Right ventricle myocardium superior (tissue), 1 donor: ENCODE data around the gene TBR1. TPM values are rescaled to one million over a fixed set of nuclear protein-coding genes. Genes with fewer than 3 reads are reported as not detected.

Source experiments
- ATAC-seq: fragments of 200-7000 bp; cut with Tn5 transposase; one replicate; pipeline ENCODE4 v1.9.1; 2020; ENCODE audit warnings: mild to moderate bottlenecking; ENCODE audit not compliant: poor library complexity
- DNase-seq: peaks from one replicate; pipeline ENCODE4 v3.0.0-alpha.2; 2020
- intact Hi-C: fragments of 100-400 bp; cut with DNase I; formaldehyde crosslinking; loops from one replicate; pipeline ENCODE4 v1.11.2; 2022
- long read RNA-seq: library from polyadenylated mRNA; unstranded; transcript quantifications from one replicate; pipeline ENCODE4 v2.0.0, GENCODE V29; 2021
- total RNA-seq: library from RNA; stranded (reverse); fragmentation: NEBNext Ultra II Directional; extraction: Animal tissue kit (Norgen Biotek cat#: 25700); gene quantifications from one replicate; pipeline ENCODE4 v1.2.1, GENCODE V29; 2021
- donor health status: DM: no; HTN: yes; CAD: no; lungs with severe emphysema.

TBR1 gene
- total RNA-seq = not detected
- long read RNA-seq = 0 reads

GRCh38 chr2:161415987-161416707, at the start of gene TBR1:
TSS of gene TBR1 (plus strand) at chr2:161416297. CDS start at chr2:161416411, 114 bp downstream.
- ATAC-seq (no peak), DNase-seq (no peak)
- intact Hi-C loops = no loop called here

DNA sequence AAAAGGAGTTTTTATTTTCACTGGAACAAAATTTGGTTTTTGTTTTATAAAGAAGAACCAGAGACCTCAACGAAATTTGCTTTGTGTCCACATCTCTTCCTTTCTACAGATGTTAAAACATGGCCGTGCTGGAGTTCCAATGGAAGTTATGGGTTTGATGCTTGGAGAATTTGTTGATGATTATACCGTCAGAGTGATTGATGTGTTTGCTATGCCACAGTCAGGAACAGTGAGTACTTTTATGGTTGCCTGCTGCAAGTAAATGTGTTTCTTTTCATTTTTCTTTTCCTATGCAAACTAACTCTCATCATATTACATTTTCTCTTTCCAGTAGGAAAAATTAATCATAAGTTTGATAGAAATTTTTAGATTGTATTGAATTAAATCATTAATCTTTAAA, 48.4 kb upstream of the TBR1 start:
- ATAC-seq (no peak), DNase-seq (no peak)
- intact Hi-C loops = no loop called here

DNA sequence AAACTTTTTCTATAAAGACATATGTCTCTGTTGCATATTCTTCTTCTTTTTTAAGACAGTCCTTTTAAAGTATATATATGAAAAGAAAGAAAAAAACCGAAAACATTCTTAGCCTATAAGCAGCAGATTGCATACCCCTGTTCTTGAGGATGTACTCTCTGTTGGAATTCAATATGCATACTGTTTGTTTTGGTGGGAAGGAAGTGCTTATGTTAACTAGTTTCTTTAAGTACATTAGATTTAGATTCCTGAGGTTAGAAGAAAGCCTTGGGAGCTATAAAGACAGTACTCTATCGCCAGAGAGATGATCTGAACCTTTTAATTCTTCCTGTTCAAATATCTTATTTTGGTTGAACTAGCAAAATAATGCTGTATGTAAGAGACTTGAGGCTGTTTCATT, 46.8 kb upstream of the TBR1 start:
- no peak for ATAC-seq
- intact Hi-C loops = no loop called here
- DNase-seq = no peak

DNA sequence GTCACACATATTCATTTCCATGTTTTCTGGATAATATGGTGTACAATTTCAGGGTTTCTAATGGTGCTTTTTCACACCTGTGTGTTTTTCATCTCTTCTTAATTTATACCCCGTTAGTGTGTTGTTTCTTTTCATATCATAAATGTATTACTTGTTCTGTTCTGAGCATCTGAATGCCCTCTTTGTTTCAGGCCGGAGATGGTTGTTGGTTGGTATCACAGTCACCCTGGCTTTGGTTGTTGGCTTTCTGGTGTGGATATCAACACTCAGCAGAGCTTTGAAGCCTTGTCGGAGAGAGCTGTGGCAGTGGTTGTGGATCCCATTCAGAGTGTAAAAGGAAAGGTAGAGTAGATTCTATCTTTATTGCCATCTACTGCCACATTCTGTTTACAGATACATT, 45.1 kb upstream of the TBR1 start:
- intact Hi-C loops = no loop called here
- DNase-seq (no peak), ATAC-seq (no peak)

- intact Hi-C loops = no loop called here
- DNase-seq (no peak), ATAC-seq (no peak)
Measured at GRCh38 chr2:161371869-161372268, 44.2 kb upstream of the TBR1 start.

DNA sequence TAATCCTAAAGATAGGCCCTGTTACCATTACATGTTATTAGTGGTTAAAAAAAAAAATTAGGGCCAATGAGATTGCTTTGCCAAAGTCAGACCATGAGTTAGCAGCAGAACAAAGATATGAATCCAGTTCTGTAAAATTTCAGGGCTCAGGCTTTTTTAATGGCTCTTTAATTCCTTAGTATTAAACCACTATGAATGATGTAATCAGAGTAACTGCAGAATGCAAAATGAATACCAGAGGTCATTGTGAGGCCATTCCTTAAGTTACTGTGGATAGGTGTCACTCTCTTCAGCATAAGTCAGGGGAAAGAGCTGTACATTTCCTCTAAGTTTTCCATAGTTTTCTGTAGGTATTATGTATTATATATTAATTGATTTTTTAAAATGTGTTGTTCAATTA, 42.2 kb upstream of the TBR1 start:
- no peak for DNase-seq
- no peak for ATAC-seq

DNA sequence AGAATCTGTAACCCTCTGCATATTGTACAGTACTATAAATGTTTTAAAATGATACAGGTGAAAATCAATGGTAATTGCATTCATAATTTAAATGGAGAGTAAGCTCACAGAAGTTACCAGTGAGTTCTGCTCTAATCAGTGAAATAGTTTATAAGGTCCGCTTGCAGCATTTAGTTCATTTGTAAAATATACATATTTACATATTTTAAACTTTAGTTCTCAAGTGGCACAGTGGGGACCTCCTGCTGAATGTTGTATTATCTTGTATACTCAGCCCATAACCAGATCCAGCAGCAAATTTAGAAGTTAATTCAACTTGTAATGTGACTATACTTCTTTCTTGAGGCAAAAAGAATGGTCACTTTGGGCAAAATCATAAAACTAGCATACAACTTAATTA, 41.7 kb upstream of the TBR1 start:
- intact Hi-C loops = no loop called here
- ATAC-seq (no peak), DNase-seq (no peak)

More for the DNA sequence above, 42.2 kb upstream of the TBR1 start:
- intact Hi-C loops = no loop called here

GRCh38 chr2:161379740-161380139, 36.4 kb upstream of the TBR1 start:
- ATAC-seq (peak; percentile 98), DNase-seq (peak; percentile 55)
- intact Hi-C loops = no loop called here

DNA sequence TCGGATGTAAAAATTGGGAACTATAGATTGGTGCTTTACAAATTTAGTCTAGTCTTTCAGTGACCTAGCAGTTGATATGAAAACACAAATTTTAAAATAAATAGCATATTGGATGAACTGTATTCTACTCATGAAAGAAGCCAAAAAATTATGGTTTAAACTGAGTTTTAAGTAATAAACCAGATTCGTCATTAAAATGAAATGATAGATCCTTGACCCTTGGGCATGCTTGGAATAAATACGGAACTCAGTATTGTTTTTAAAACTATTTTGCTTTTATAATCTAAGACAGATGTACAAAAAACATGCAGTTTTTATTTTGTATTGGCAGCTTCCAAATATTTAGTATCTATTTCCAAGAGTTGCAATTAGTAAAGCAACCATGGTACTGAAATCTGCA, 34.6 kb upstream of the TBR1 start:
- DNase-seq (no peak), ATAC-seq (no peak)
- intact Hi-C loops = no loop called here

- intact Hi-C loops = no loop called here
- ATAC-seq (no peak), DNase-seq (no peak)
Measured at GRCh38 chr2:161382747-161383146, 33.4 kb upstream of the TBR1 start.

DNA sequence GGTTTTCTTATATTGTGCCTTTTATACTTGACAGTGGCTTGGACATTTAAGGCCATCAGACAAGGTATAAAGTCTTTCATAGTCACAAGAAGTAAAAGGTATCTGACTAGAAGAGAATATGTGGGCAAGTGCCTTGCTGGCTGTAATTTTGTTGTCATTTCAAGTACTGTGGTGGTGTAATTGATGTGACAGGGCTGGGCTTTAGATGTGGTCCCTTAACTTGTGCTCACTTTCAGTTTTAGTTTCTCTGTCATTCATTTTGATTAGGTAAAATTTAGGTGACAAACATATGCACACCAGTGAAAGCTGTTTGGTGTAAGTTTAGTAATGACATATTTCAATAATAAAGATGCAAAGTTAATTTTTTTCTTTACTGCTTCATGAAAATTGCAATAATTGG, 31.2 kb upstream of the TBR1 start:
- intact Hi-C loops = no loop called here
- ATAC-seq (no peak), DNase-seq (no peak)

GRCh38 chr2:161386228-161386824, 29.8 kb upstream of the TBR1 start:
- intact Hi-C loops = no loop called here
- no peak for DNase-seq
- no peak for ATAC-seq

GRCh38 chr2:161388146-161388779, 27.8 kb upstream of the TBR1 start:
- intact Hi-C loops = no loop called here
- ATAC-seq = no peak
- no peak for DNase-seq

- ATAC-seq (no peak), DNase-seq (no peak)
- intact Hi-C loops = no loop called here
Measured at GRCh38 chr2:161391737-161392506, 24.2 kb upstream of the TBR1 start.

DNA sequence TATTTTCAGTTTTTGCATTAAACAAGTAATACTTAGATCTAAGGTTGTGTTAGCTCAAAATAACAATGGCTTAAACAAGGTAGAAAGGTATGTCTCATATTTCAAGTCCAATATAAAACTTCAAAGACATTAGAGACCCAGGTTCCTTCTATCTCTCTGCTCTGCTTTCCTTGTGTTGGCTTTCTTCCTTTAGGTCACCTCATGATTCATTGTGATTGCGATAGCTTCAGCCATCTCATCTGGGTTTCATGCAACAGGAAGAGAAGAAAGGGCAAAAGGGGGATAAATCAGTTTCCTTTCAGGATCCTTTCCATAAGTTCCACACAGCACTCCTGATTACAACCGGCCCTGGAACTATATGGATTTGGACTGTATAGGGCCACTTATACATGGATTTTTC, 16.0 kb upstream of the TBR1 start:
- ATAC-seq (no peak), DNase-seq (no peak)
- intact Hi-C loops = no loop called here

DNA sequence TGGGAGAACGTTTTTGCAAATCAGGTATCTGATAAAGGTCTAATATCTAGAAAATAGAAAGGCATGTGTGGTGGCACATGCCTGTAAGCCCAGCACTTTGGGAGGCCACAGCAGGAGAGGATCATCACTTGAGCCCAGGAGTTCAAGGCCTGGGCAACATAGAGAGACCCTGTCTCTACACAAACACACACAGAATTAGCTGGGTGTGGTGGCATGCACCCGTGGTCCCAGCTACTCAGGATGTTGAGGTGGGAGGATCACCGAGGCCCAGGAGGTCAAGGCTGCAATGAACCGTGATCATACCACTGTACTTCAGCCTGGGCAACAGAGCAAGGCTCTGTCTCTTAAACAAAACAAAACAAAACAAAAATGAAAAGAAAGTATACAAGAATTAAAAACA, 13.8 kb upstream of the TBR1 start:
- ATAC-seq = no peak

GRCh38 chr2:161406316-161406715, 9.8 kb upstream of the TBR1 start:
- intact Hi-C loops = no loop called here
- DNase-seq (no peak), ATAC-seq (no peak)

More for the DNA sequence above, 13.8 kb upstream of the TBR1 start:
- no peak for DNase-seq
- intact Hi-C loops = no loop called here

- intact Hi-C loops = no loop called here
- ATAC-seq (no peak), DNase-seq (no peak)
Measured at GRCh38 chr2:161407597-161407996, 8.5 kb upstream of the TBR1 start.

DNA sequence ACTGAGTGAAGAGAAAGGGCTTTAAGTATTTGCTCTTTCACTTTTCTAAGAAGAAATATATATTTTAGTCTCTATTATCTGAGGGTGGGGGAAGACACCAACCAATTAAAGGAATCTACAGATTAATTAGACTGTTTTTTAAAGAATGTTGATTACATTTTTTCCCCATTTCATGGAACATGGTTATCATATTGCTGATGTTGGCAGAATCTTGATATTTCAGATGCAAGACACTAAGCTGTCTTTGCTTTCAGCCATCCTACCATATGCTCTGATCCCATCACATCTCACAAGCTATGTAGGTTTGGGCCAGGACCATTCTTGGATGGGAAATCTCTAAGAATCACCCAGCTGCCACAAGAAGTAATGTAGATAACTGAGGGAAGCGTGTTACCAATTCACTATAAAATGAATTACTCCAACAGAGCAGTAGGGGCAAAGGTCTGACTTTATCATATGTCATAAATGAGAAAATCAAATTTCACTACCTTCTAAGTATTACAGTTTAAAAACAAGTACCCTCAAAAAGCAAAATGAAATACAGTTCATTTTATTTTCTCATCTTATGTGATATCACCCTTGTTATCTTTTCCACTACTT, 6.7 kb upstream of the TBR1 start:
- no peak for DNase-seq
- intact Hi-C loops = no loop called here
- ATAC-seq = no peak
